HEK293 (cell line): ENCODE data around the gene CCNA2.
A peak's percentile ranks its signal among the peaks of the same experiment; 100 is the strongest.

ENCODE experiments used
- CTCF ChIA-PET: fragments of 350-600 bp; formaldehyde crosslinking; extraction: SDS; loops from one replicate; lab custom pipeline; 2021; ENCODE audit warnings: antibody characterized with exemption; lab: Yijun Ruan, JAX
- POLR2A ChIA-PET: fragments of 300-600 bp; formaldehyde crosslinking; extraction: SDS; loops from one replicate; lab custom pipeline; 2020; ENCODE audit warnings: antibody characterized with exemption, inconsistent platforms; lab: Yijun Ruan, JAX
- H3K27ac ChIP-seq: fragments of 200-500 bp; sonication (Bioruptor generic); 2 replicates; pipeline ENCODE4 v1.5.1; 2014; ENCODE audit warnings: low read depth, low read length, control low read depth, inconsistent platforms; ENCODE audit errors: extremely low read depth
- H3K36me3 ChIP-seq, 2 experiments: fragments of 200-500 bp in 1 of 2; sonication (Bioruptor generic) in 1 of 2; 1 replicate in 1 of 2; 2 replicates in 1 of 2; pipeline ENCODE4 v1.5.1; 2014 to 2017; ENCODE audit warnings: inconsistent platforms in 2 of 2, low read length in 2 of 2; ENCODE audit not compliant: control insufficient read depth in 2 of 2, insufficient read depth in 1 of 2
- H3K4me1 ChIP-seq: fragments of 200-500 bp; sonication (Bioruptor generic); 2 replicates; pipeline ENCODE4 v1.5.1; 2014; ENCODE audit warnings: mild to moderate bottlenecking, low read length, inconsistent platforms; ENCODE audit not compliant: control insufficient read depth, insufficient read depth
- H3K4me3 ChIP-seq: 2 replicates; pipeline ENCODE4 v1.5.1; 2011; ENCODE audit warnings: low read depth, mild to moderate bottlenecking, control low read depth, low read length, moderate library complexity
- H3K9me3 ChIP-seq: fragments of 200-500 bp; sonication (Bioruptor generic); 2 replicates; pipeline ENCODE4 v1.5.1; 2014; ENCODE audit warnings: low read depth, low read length, inconsistent platforms; ENCODE audit not compliant: control insufficient read depth, insufficient read depth
- BCL6B ChIP-seq: fragments of 450-650 bp; formaldehyde crosslinking; IDR thresholded peaks from 2 replicates; pipeline ENCODE4 v1.5.1; 2017; ENCODE audit warnings: missing biosample characterization, missing genetic modification characterization
- HOXA7 ChIP-seq: sonication (generic); formaldehyde crosslinking; IDR thresholded peaks from 2 replicates; pipeline ENCODE4 v1.8.1; 2022; ENCODE audit warnings: missing genetic modification reagents, borderline replicate concordance
- INSM2 ChIP-seq: fragments of 450-650 bp; formaldehyde crosslinking; IDR thresholded peaks from 2 replicates; pipeline ENCODE4 v1.5.1; 2016; ENCODE audit warnings: missing biosample characterization, missing genetic modification characterization
- MEIS1 ChIP-seq: sonication (generic); formaldehyde crosslinking; IDR thresholded peaks from 2 replicates; pipeline ENCODE4 v1.8.1; 2022; ENCODE audit warnings: missing genetic modification reagents, mild to moderate bottlenecking, borderline replicate concordance
- PRDM1 ChIP-seq: fragments of 450-650 bp; formaldehyde crosslinking; IDR thresholded peaks from 2 replicates; pipeline ENCODE4; 2016; ENCODE audit warnings: missing biosample characterization, missing genetic modification characterization
- ZBTB8A ChIP-seq: fragments of 450-650 bp; formaldehyde crosslinking; IDR thresholded peaks from 2 replicates; pipeline ENCODE4 v1.5.1; 2016; ENCODE audit warnings: missing biosample characterization, missing genetic modification characterization
- ZNF148 ChIP-seq: fragments of 450-650 bp; formaldehyde crosslinking; IDR thresholded peaks from 2 replicates; pipeline ENCODE4 v1.5.0; 2017; ENCODE audit warnings: missing biosample characterization, missing genetic modification characterization, borderline replicate concordance
- ZNF174 ChIP-seq: fragments of 450-650 bp; formaldehyde crosslinking; IDR thresholded peaks from 2 replicates; pipeline ENCODE4 v1.5.0; 2017; ENCODE audit warnings: missing biosample characterization, mild to moderate bottlenecking, missing genetic modification characterization
- ZNF18 ChIP-seq: fragments of 450-650 bp; formaldehyde crosslinking; IDR thresholded peaks from 2 replicates; pipeline ENCODE4 v1.5.1; 2016; ENCODE audit warnings: missing biosample characterization, missing genetic modification characterization
- ZNF341 ChIP-seq: fragments of 450-650 bp; formaldehyde crosslinking; IDR thresholded peaks from 2 replicates; pipeline ENCODE4; 2016; ENCODE audit warnings: low read depth, missing biosample characterization, missing genetic modification characterization
- ZNF398 ChIP-seq: fragments of 450-650 bp; formaldehyde crosslinking; IDR thresholded peaks from 2 replicates; pipeline ENCODE4 v1.5.1; 2017; ENCODE audit warnings: missing biosample characterization, missing genetic modification characterization
- ZNF404 ChIP-seq: fragments of 450-650 bp; formaldehyde crosslinking; IDR thresholded peaks from 2 replicates; pipeline ENCODE4 v1.5.1; 2017; ENCODE audit warnings: missing biosample characterization, missing genetic modification characterization
- ZNF433 ChIP-seq: fragments of 450-650 bp; formaldehyde crosslinking; IDR thresholded peaks from 2 replicates; pipeline ENCODE4 v1.5.1; 2016; ENCODE audit warnings: missing biosample characterization, missing genetic modification characterization, low read depth
- ZNF555 ChIP-seq: fragments of 450-650 bp; formaldehyde crosslinking; conservative IDR thresholded peaks from 2 replicates; pipeline ENCODE4 v1.5.1; 2017; ENCODE audit warnings: missing biosample characterization, mild to moderate bottlenecking, missing genetic modification characterization, inconsistent platforms
- ZNF585B ChIP-seq: fragments of 450-650 bp; formaldehyde crosslinking; IDR thresholded peaks from 2 replicates; pipeline ENCODE4 v1.5.1; 2016; ENCODE audit warnings: missing biosample characterization, missing genetic modification characterization
- ZNF610 ChIP-seq: fragments of 450-650 bp; formaldehyde crosslinking; IDR thresholded peaks from 2 replicates; pipeline ENCODE4 v1.5.1; 2016; ENCODE audit warnings: missing biosample characterization, missing genetic modification characterization, borderline replicate concordance
- ZNF660 ChIP-seq: fragments of 450-650 bp; IDR thresholded peaks from 2 replicates; pipeline ENCODE4 v1.5.1; 2018; ENCODE audit warnings: missing biosample characterization, mild to moderate bottlenecking, missing genetic modification characterization
- ZNF843 ChIP-seq: fragments of 450-650 bp; formaldehyde crosslinking; IDR thresholded peaks from 2 replicates; pipeline ENCODE4 v1.5.1; 2016; ENCODE audit warnings: missing biosample characterization, missing genetic modification characterization
- ZSCAN23 ChIP-seq: fragments of 450-650 bp; formaldehyde crosslinking; IDR thresholded peaks from 2 replicates; pipeline ENCODE4 v1.5.1; 2016; ENCODE audit warnings: missing biosample characterization, missing genetic modification characterization

CCNA2 gene

GRCh38 chr4:121799867-121800501 lies 23.7 kb downstream of the CCNA2 start:
- Histone ChIP-seq H3K27ac (no peak overlapping the region), H3K36me3 (peaks cover 12 to 29% of the 10 kb centered on the region in 2 experiments), H3K4me3 (no peak overlapping the region), H3K4me1 (no peaks in the 10 kb centered on the region), H3K9me3 (no peaks in the 10 kb centered on the region)
- POLR2A ChIA-PET, result no interaction called here
- CTCF ChIA-PET, result no interaction called here
- TF ChIP-seq ZNF585B (tag by site-specific recombination), result no peak

GRCh38 chr4:121799208-121799823 lies 24.4 kb downstream of the CCNA2 start:
- POLR2A ChIA-PET, result no interaction called here
- peaks cover 10 to 23% of the 10 kb centered on the region in 2 experiments for H3K36me3 ChIP-seq
- no peaks in the 10 kb centered on the region for H3K4me1 ChIP-seq
- CTCF ChIA-PET, result no interaction called here
- peak; percentile 82 for TF ChIP-seq PRDM1 (tag by site-specific recombination)
- TF ChIP-seq ZNF433 (tag by site-specific recombination), result no peak
- no peak for TF ChIP-seq ZNF404 (tag by site-specific recombination)
- TF ChIP-seq ZNF18, result no peak
- TF ChIP-seq ZBTB8A (tag by site-specific recombination), result no peak
- TF ChIP-seq, all 188 proteins: peak for 1
- Histone ChIP-seq H3K27ac (no peak overlapping the region), H3K4me3 (no peak overlapping the region), H3K9me3 (no peaks in the 10 kb centered on the region)

GRCh38 chr4:121796283-121796682 lies 27.4 kb downstream of the CCNA2 start:
- no peaks in the 10 kb centered on the region for H3K36me3 ChIP-seq
- POLR2A ChIA-PET, result no interaction called here
- CTCF ChIA-PET, result no interaction called here
- no peak overlapping the region for H3K27ac ChIP-seq
- no peaks in the 10 kb centered on the region for H3K9me3 ChIP-seq
- no peak overlapping the region for H3K4me3 ChIP-seq
- no peaks in the 10 kb centered on the region for H3K4me1 ChIP-seq
- TF ChIP-seq ZNF174 (tag by site-specific recombination) (no peak), ZNF660 (tag by site-specific recombination) (no peak), BCL6B (no peak), ZNF148 (no peak), ZNF341 (tag by site-specific recombination) (no peak), ZNF555 (tag by site-specific recombination) (no peak), HOXA7 (CRISPR knock-in tag) (no peak), ZNF398 (tag by site-specific recombination) (no peak), ZSCAN23 (tag by site-specific recombination) (no peak), ZNF18 (no peak), ZNF610 (tag by site-specific recombination) (no peak), MEIS1 (CRISPR knock-in tag) (no peak), ZNF843 (tag by site-specific recombination) (no peak), INSM2 (tag by site-specific recombination) (no peak)
